IMR-90 (cell line): ENCODE data around the gene CEP104. TPM values are rescaled to one million over a fixed set of nuclear protein-coding genes. Genes with fewer than 3 reads are reported as not detected.

Experiments
- ATAC-seq: fragments of 200-7000 bp; cut with Tn5 transposase; 2 replicates; pipeline ENCODE4 v1.9.1; 2020; ENCODE audit warnings: low read depth, mild to moderate bottlenecking, moderate library complexity
- BruUV-seq: library from RNA; stranded (reverse); fragments of 400-500 nt; replicated peaks from 2 replicates; lab custom pipeline; 2021; lab: Mats Ljungman, UMichigan
- CTCF ChIA-PET: fragments of 300-600 bp; formaldehyde crosslinking; extraction: SDS; loops from one replicate; lab custom pipeline; 2021; ENCODE audit warnings: antibody characterized with exemption; lab: Yijun Ruan, JAX
- POLR2A ChIA-PET: fragments of 300-600 bp; sonication (Branson Sonifier 250); formaldehyde crosslinking; loops from one replicate; lab custom pipeline; 2022; ENCODE audit warnings: antibody characterized with exemption; ENCODE audit not compliant: unreplicated experiment; lab: Charles Lee
- DNase-seq: peaks from one replicate; pipeline ENCODE4 v3.0.0; 2013
- H2AFZ ChIP-seq: replicated peaks from 2 replicates; pipeline ENCODE3; 2013; ENCODE audit warnings: low read length, mild to moderate bottlenecking; ENCODE audit not compliant: poor library complexity
- H2AK5ac ChIP-seq: 2 replicates; pipeline ENCODE4 v1.6.1; 2013; ENCODE audit warnings: low read depth, low read length, inconsistent platforms
- H2AK9ac ChIP-seq: replicated peaks from 2 replicates; pipeline ENCODE3; 2013; ENCODE audit warnings: mild to moderate bottlenecking, low read depth, low read length, moderate library complexity; ENCODE audit not compliant: poor library complexity
- H2BK120ac ChIP-seq: 2 replicates; pipeline ENCODE4 v1.6.1; 2013; ENCODE audit warnings: low read depth, low read length, inconsistent platforms
- H2BK15ac ChIP-seq: 3 replicates; pipeline ENCODE4 v1.6.1; 2013; ENCODE audit warnings: low read depth, low read length, inconsistent platforms
- H2BK20ac ChIP-seq: 2 replicates; pipeline ENCODE4 v1.6.1; 2013; ENCODE audit warnings: low read depth, mild to moderate bottlenecking, inconsistent platforms, low read length, moderate library complexity
- H2BK5ac ChIP-seq: 2 replicates; pipeline ENCODE4 v1.6.1; 2013; ENCODE audit warnings: mild to moderate bottlenecking, low read depth, low read length, inconsistent platforms; ENCODE audit not compliant: poor library complexity, severe bottlenecking
- H3K14ac ChIP-seq: replicated peaks from 2 replicates; pipeline ENCODE4 v1.6.1; 2013; ENCODE audit warnings: low read depth, low read length, inconsistent platforms
- H3K18ac ChIP-seq: 2 replicates; pipeline ENCODE4 v1.6.1; 2013; ENCODE audit warnings: low read depth, low read length, control low read depth
- H3K23ac ChIP-seq: 2 replicates; pipeline ENCODE4 v1.6.1; 2013; ENCODE audit warnings: low read depth, low read length, inconsistent platforms
- H3K27ac ChIP-seq: 2 replicates; pipeline ENCODE4 v1.5.1; 2013; ENCODE audit warnings: mild to moderate bottlenecking, control low read depth, low read length; ENCODE audit not compliant: insufficient read depth
- H3K27me3 ChIP-seq: 2 replicates; pipeline ENCODE4 v1.6.1; 2013; ENCODE audit warnings: low read length; ENCODE audit not compliant: control insufficient read depth, insufficient read depth
- H3K36me3 ChIP-seq: 2 replicates; pipeline ENCODE4 v1.6.1; 2013; ENCODE audit warnings: low read length, mixed read lengths; ENCODE audit not compliant: control insufficient read depth, insufficient read depth
- H3K4ac ChIP-seq: 2 replicates; pipeline ENCODE4 v1.6.1; 2013; ENCODE audit warnings: low read depth, low read length, inconsistent platforms
- H3K4me1 ChIP-seq: 2 replicates; pipeline ENCODE4 v1.6.1; 2013; ENCODE audit warnings: low read length, mixed read lengths; ENCODE audit not compliant: control insufficient read depth, insufficient read depth
- H3K4me2 ChIP-seq: 2 replicates; pipeline ENCODE4 v1.6.1; 2013; ENCODE audit warnings: low read depth, mild to moderate bottlenecking, control low read depth, low read length, moderate library complexity
- H3K4me3 ChIP-seq: 2 replicates; pipeline ENCODE4 v1.5.1; 2013; ENCODE audit warnings: low read depth, mild to moderate bottlenecking, control low read depth, low read length, moderate library complexity; ENCODE audit not compliant: insufficient read depth
- H3K56ac ChIP-seq: 2 replicates; pipeline ENCODE4 v1.6.1; 2013; ENCODE audit warnings: low read length, inconsistent platforms; ENCODE audit not compliant: insufficient read depth; ENCODE audit errors: extremely low read depth
- H3K79me1 ChIP-seq, 2 experiments: 2 replicates each; pipeline ENCODE4 v1.6.1; 2013; ENCODE audit warnings: low read length in 2 of 2, inconsistent platforms in 1 of 2, low read depth in 1 of 2
- H3K9ac ChIP-seq: 2 replicates; pipeline ENCODE4 v1.6.1; 2013; ENCODE audit warnings: low read depth, low read length, control low read depth
- H3K9me1 ChIP-seq: 2 replicates; pipeline ENCODE4 v1.6.1; 2013; ENCODE audit warnings: low read length, inconsistent platforms; ENCODE audit not compliant: insufficient read depth
- H3K9me3 ChIP-seq: 2 replicates; pipeline ENCODE4 v1.6.1; 2013; ENCODE audit warnings: low read length; ENCODE audit not compliant: control insufficient read depth, insufficient read depth
- H4K20me1 ChIP-seq: 2 replicates; pipeline ENCODE4 v1.6.1; 2013; ENCODE audit warnings: low read length, inconsistent platforms; ENCODE audit not compliant: insufficient read depth
- H4K5ac ChIP-seq: 2 replicates; pipeline ENCODE4 v1.6.1; 2013; ENCODE audit warnings: mild to moderate bottlenecking, low read depth, low read length, control low read depth
- H4K8ac ChIP-seq, 2 experiments: 2 replicates each; pipeline ENCODE4 v1.6.1; 2013; ENCODE audit warnings: low read depth in 2 of 2, low read length in 2 of 2, control low read depth in 1 of 2, inconsistent platforms in 1 of 2
- H4K91ac ChIP-seq: 2 replicates; pipeline ENCODE4 v1.6.1; 2013; ENCODE audit warnings: low read depth, low read length, inconsistent platforms; ENCODE audit not compliant: insufficient read depth
- SMC3 ChIP-seq: fragments of 150-350 bp; IDR thresholded peaks from 2 replicates; pipeline ENCODE4 v1.6.1; 2016; ENCODE audit warnings: low read depth, mild to moderate bottlenecking, antibody characterized with exemption, low read length, moderate library complexity
- WGBS, 2 experiments: methylation state at CpG; one replicate each; pipeline versions ENCODE4 v1.1.5 to v1.1.7; 2013; ENCODE audit warnings: missing lambda C conversion rate in 2 of 2; ENCODE audit not compliant: insufficient read length in 1 of 2; ENCODE audit errors: extremely low coverage in 2 of 2; 5-methylcytosine and 5-hydroxymethylcytosine counted together
- dilution Hi-C: fragments of 300-500 bp; cut with HindIII; formaldehyde crosslinking; loops from one replicate; pipeline ENCODE4 v1.14.3; 2018; ENCODE audit warnings: low sequenced_read_pairs; ENCODE audit not compliant: unreplicated experiment
- in situ Hi-C: fragments of 300-500 bp; cut with MboI; formaldehyde crosslinking; loops from 3 replicates; pipeline ENCODE4 v1.14.3; 2019; ENCODE audit warnings: low sequenced_read_pairs, inconsistent platforms, mixed read lengths
- intact Hi-C: fragments of 100-400 bp; cut with micrococcal nuclease; formaldehyde crosslinking; loops from 2 replicates; pipeline ENCODE4 v1.10.0; 2022
- polyA plus RNA-seq, 3 experiments: library from polyadenylated mRNA; depleted of rRNA; stranded (reverse); fragments of >200 nt; gene quantifications; 2 replicates each; pipeline ENCODE4 v1.2.3, GENCODE V29; 2012; ENCODE audit warnings: low replicate concordance in 1 of 3
- total RNA-seq: library from RNA; depleted of rRNA; stranded (reverse); fragments of >200 nt; gene quantifications from 2 replicates; pipeline ENCODE4 v1.2.3, GENCODE V29; 2012

Gene CEP104
- total and polyA plus RNA-seq, 2 of the 4 experiments (the other 2 are of a cell fraction): 14.3 to 17.5 TPM

GRCh38 chr1:3837200-3837599 is 19.8 kb downstream of the CEP104 start:
- dilution Hi-C loops: no loop called here
- no peak overlapping the region for H2AK5ac ChIP-seq
- H3K4me3 ChIP-seq: no peak overlapping the region
- H3K4me2 ChIP-seq: no peak overlapping the region
- H3K23ac ChIP-seq: no peak overlapping the region
- no peak overlapping the region for H4K5ac ChIP-seq
- H3K36me3 ChIP-seq: peaks cover 48% of the 10 kb centered on the region
- WGBS, 2 experiments: 100% methylated on average over 1 of the region's 6 CpGs; no CpG with 5 or more reads in 1 of the 2 experiments
- H2BK15ac ChIP-seq: no peak overlapping the region
- H3K9me3 ChIP-seq: peaks cover 5% of the 10 kb centered on the region
- no peaks in the 10 kb centered on the region for H3K79me1 ChIP-seq
- no peak overlapping the region for H3K4ac ChIP-seq
- no peaks in the 10 kb centered on the region for H3K4me1 ChIP-seq
- H2BK20ac ChIP-seq: no peak overlapping the region
- H4K20me1 ChIP-seq: no peaks in the 10 kb centered on the region
- ChIA-PET CTCF (no interaction called here), POLR2A (no interaction called here)
- H2BK5ac ChIP-seq: no peak overlapping the region
- intact Hi-C loops: no loop called here
- no peaks in the 10 kb centered on the region for H3K9me1 ChIP-seq
- no peak overlapping the region for H3K18ac ChIP-seq
- no peak overlapping the region for H3K14ac ChIP-seq
- H3K27me3 ChIP-seq: no peaks in the 10 kb centered on the region
- H2AFZ ChIP-seq: no peak overlapping the region
- H2AK9ac ChIP-seq: no peak overlapping the region
- in situ Hi-C loops: no loop called here
- no peak overlapping the region for H4K91ac ChIP-seq
- no TSS peak for BruUV-seq
- no peak overlapping the region for H3K9ac ChIP-seq
- no peak for ATAC-seq
- H3K27ac ChIP-seq: no peak overlapping the region
- H4K8ac ChIP-seq: no peak overlapping the region
- no peak for TF ChIP-seq SMC3
- no peak overlapping the region for H2BK120ac ChIP-seq
- DNase-seq: no peak
- H3K56ac ChIP-seq: no peak overlapping the region
